GM19372 (cell line): ENCODE measurements around the gene PAX6.
"Not testable (repeated sequence)": the region's sequence is repeated elsewhere in the genome, so short reads cannot be mapped to it uniquely, and the experiment has no call there.

Experiments used
- ATAC-seq: cut with Tn5 transposase; IDR thresholded peaks from one replicate; pipeline ENCODE4 v1.9.1; 2021; ENCODE audit warnings: mild to moderate bottlenecking, low read depth, moderate library complexity; ENCODE audit not compliant: unreplicated experiment

The PAX6 gene

GRCh38 chr11:31779374-31779791 lies 31.7 kb downstream of the PAX6 start:
- no peak for ATAC-seq

- ATAC-seq = no peak
These were observed 38.7 kb downstream of the PAX6 start for GRCh38 chr11:31772412-31772811.

- no peak for ATAC-seq
These were observed 41.0 kb downstream of the PAX6 start for GRCh38 chr11:31770011-31770700.

GRCh38 chr11:31768749-31769640 lies 42.1 kb downstream of the PAX6 start:
- ATAC-seq = no peak

GRCh38 chr11:31767685-31768084 lies 43.4 kb downstream of the PAX6 start:
- no peak for ATAC-seq

- no peak for ATAC-seq
These were observed 44.1 kb downstream of the PAX6 start for GRCh38 chr11:31767066-31767465.

GRCh38 chr11:31764766-31765165 lies 46.4 kb downstream of the PAX6 start:
- no peak for ATAC-seq

- ATAC-seq = no peak
These were observed 46.9 kb downstream of the PAX6 start for GRCh38 chr11:31764261-31764660.

- no peak for ATAC-seq
These were observed 47.8 kb downstream of the PAX6 start for GRCh38 chr11:31763296-31763695.

GRCh38 chr11:31761636-31762035 lies 49.5 kb downstream of the PAX6 start:
- no peak for ATAC-seq

GRCh38 chr11:31757260-31757835 lies 53.8 kb downstream of the PAX6 start:
- ATAC-seq = no peak

- ATAC-seq = no peak
These were observed 63.5 kb downstream of the PAX6 start for GRCh38 chr11:31747581-31747980.

- ATAC-seq = not testable (repeated sequence)
These were observed 70.3 kb downstream of the PAX6 start for GRCh38 chr11:31740731-31741368.

GRCh38 chr11:31740131-31740530 lies 71.0 kb downstream of the PAX6 start:
- no peak for ATAC-seq
